Activated T-helper 1 cell treated with anti-CD3 and anti-CD28 coated beads, Interleukin-12 subunit alpha, Interleukin-12 subunit beta, Interleukin-2, Interleukin-4 antibody, amounts not matched to agents 30 ng/mL and 10 ng/mL and 1 ng/mL, durations not matched to agents 14 hours and 24 hours and 36 hours (primary cell): Measurements from ENCODE around the gene OR2S2. TPM values are rescaled to one million over a fixed set of nuclear protein-coding genes. Genes with fewer than 3 reads are reported as not detected.
A peak's percentile ranks its signal among the peaks of the same experiment; 100 is the strongest.

ENCODE experiments used
- DNase-seq: peaks from one replicate; pipeline ENCODE4 v3.0.0; 2021; ENCODE audit warnings: low spot score
- H3K27ac Mint-ChIP-seq: one replicate; pipeline ENCODE4 v1.8.0; 2021; ENCODE audit warnings: mild to moderate bottlenecking, mixed read lengths
- H3K27me3 Mint-ChIP-seq: one replicate; pipeline ENCODE4 v1.8.0; 2022; ENCODE audit warnings: mild to moderate bottlenecking, moderate library complexity, mixed read lengths; ENCODE audit not compliant: insufficient read depth
- H3K36me3 Mint-ChIP-seq: one replicate; pipeline ENCODE4 v1.8.0; 2021; ENCODE audit warnings: low read depth, mixed read lengths
- H3K4me1 Mint-ChIP-seq: one replicate; pipeline ENCODE4 v1.8.0; 2021; ENCODE audit warnings: low read depth, mixed read lengths
- H3K4me3 Mint-ChIP-seq: one replicate; pipeline ENCODE4 v1.8.0; 2021; ENCODE audit warnings: mild to moderate bottlenecking, moderate library complexity, mixed read lengths
- H3K9me3 Mint-ChIP-seq: one replicate; pipeline ENCODE4 v1.8.0; 2021; ENCODE audit warnings: mixed read lengths
- intact Hi-C: fragments of 100-400 bp; cut with micrococcal nuclease; formaldehyde crosslinking; loops from one replicate; pipeline ENCODE4 v1.15.1; 2024
- total RNA-seq: library from RNA; stranded (reverse); gene quantifications from 2 replicates; pipeline ENCODE4 v1.2.3, GENCODE V29; 2022

Gene OR2S2
- total RNA-seq, 1 donor from 2014 or later = not detected

DNA sequence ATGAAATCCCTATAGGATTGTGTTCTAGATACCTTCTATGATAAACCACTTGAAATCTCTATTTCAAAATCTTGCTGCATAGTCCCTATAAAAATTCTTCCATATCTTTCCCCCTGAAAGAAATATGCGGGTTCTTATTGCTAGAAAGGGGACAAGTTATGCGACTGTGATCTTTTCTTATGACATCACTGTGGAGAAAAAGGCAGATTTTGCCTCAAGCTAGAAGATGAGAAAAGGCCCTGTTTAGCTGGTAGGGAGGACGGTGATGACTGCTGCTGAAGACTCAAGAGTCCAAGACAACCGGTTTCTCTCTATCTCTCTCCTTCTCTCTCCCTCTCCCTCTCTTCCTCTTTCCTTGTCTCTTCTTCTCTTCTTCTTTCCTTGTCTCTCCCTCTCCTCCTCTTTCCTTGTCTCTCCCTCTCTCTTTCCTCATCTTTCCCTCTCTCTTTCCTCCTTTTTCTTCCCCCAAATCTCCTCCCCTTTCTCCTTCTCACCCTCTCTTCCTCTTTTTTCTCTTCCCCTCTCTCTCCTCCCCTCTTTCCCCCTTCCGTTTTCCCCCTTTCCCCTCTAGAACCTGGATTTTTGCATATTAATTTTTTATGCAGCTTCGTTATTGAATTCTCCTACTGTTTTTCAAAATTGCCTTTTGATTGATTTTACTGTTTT, 5.3 kb downstream of the OR2S2 start:
- peaks cover 33% of the 10 kb centered on the region for H3K27me3 Mint-ChIP-seq
- H3K27ac Mint-ChIP-seq = no peak overlapping the region
- DNase-seq = no peak
- peaks cover 6% of the 10 kb centered on the region for H3K4me1 Mint-ChIP-seq
- no peaks in the 10 kb centered on the region for H3K9me3 Mint-ChIP-seq
- H3K36me3 Mint-ChIP-seq = no peaks in the 10 kb centered on the region
- intact Hi-C loops = no loop called here
- H3K4me3 Mint-ChIP-seq = no peak overlapping the region

DNA sequence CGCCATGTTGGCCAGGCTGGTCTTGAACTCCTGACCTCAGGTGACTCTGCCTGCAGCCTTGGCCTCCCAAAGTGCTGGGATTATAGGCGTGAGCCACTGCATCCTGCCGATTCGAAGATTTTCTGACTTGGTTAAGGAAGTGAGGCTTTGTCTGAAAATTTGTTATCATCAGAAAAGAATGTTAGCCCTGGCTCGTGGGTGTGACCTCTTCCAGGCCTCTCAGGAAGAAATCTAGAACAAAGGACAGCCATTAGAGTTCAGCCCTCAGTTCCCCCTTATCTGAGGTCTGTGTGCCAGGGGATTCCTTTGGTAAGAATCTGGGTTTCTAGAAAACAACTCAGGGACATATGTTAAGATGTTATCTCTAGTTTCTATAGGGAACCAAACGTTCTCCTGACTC, 6.2 kb downstream of the OR2S2 start:
- peaks cover 28% of the 10 kb centered on the region for H3K27me3 Mint-ChIP-seq
- intact Hi-C loops = no loop called here
- DNase-seq = no peak
- H3K4me1 Mint-ChIP-seq = peaks cover 6% of the 10 kb centered on the region
- no peak overlapping the region for H3K4me3 Mint-ChIP-seq
- no peaks in the 10 kb centered on the region for H3K9me3 Mint-ChIP-seq
- H3K36me3 Mint-ChIP-seq = no peaks in the 10 kb centered on the region
- no peak overlapping the region for H3K27ac Mint-ChIP-seq

DNA sequence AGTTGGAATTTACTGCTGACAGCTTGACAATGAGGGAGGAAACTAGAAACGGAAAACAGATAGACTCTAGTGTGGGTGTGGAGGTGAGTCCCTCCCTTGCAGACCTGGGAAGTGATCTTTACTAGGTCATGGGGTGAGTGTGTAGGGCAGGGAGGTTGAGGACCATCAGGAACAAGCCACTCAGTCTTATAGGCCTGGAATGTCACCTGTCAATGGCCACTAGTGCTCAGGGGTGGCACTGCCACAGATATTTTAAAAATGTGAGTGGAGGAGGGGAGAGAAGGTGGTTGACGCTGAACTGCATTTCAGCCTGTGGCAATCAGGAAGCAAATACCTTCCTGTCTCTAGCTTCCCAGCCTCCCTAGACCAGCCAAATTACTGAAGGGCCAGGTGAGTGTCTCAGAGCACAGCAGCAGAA, 9.0 kb downstream of the OR2S2 start:
- Mint-ChIP-seq H3K4me1 (no peaks in the 10 kb centered on the region), H3K27me3 (peaks cover 22% of the 10 kb centered on the region), H3K36me3 (no peaks in the 10 kb centered on the region), H3K9me3 (no peaks in the 10 kb centered on the region), H3K4me3 (no peak overlapping the region), H3K27ac (no peak overlapping the region)
- no peak for DNase-seq
- intact Hi-C loops = no loop called here

DNA sequence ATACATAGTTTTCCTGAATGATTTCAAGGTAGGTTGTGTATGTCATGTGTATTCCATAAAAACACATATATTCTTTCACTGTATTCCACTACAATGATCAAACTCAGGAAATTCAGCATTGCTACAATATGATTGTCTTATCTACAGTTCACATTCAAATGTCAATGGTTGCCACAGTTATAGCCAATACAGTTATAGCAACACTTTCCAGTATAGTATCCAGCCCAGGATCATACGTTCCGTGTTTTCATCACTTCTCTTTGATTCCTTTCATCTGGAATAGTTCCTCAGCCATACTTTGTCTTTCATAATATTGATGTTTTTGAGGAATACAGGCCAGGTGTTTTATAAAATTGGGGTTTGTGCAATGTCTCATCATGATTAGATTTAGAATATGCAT, 9.5 kb downstream of the OR2S2 start:
- Mint-ChIP-seq H3K4me1 (no peaks in the 10 kb centered on the region), H3K36me3 (no peaks in the 10 kb centered on the region), H3K4me3 (no peak overlapping the region), H3K27ac (no peak overlapping the region), H3K9me3 (no peaks in the 10 kb centered on the region), H3K27me3 (peaks cover 22% of the 10 kb centered on the region)
- intact Hi-C loops = no loop called here
- DNase-seq = no peak

DNA sequence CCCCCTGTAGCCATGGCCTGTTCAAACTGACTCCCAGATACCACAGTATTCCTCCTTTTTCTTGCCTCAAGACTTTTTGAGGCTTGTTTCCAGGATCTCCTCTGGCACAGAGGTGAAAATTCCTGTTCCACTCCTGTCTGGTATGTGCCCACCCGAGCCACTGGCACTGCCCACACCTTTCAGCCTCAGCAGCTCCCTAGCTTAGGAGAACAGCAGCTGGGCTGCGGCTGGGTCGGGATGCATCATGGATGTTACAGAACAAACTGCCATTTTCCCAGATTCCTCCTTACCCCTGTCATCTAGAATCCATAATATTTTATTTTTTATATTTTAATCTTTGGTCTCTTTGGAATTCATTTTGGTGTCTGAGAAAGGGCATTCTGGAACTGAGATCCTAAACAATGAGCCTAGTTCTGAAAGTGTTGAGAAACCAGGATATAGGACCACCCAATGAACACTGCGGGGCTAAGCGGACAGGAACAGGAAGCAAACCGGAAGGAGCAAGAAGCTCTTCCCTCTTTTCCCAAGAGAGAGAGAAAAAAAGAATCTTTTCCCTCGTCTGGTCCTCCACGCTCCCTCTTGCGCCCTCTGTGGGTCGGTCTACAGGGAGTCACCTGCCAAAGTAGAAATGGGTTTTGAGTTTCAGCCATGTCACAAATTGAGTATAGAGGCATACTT, 12.5 kb downstream of the OR2S2 start:
- Mint-ChIP-seq H3K27me3 (peaks cover 8% of the 10 kb centered on the region), H3K4me1 (peaks cover 11% of the 10 kb centered on the region), H3K36me3 (no peaks in the 10 kb centered on the region), H3K4me3 (no peak overlapping the region), H3K9me3 (no peaks in the 10 kb centered on the region), H3K27ac (no peak overlapping the region)
- intact Hi-C loops = loop anchor here (1.0 kb wide), 1 partner anchor 42 kb away; no protein-coding TSS in a partner anchor
- peak; percentile 27 for DNase-seq

DNA sequence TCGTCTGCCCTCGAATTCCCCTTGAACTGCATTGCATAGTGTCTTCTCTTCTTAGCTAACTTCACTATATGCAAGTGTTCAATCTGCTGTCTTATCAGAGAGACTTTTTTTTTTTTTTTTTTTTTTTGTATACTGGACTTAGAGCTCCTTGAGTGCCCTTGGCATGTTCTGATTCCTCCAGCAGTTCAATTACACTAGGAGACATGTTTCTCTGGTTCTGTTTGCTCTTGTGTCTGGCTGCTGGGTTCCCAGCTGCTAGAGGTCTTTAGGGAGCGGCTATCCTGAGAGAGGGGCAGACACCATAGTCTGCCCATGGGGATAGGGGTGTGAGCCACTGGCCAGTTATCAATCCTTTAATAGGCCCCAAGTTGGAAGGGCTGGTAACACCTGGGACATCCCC, 13.1 kb downstream of the OR2S2 start:
- no peak overlapping the region for H3K27ac Mint-ChIP-seq
- DNase-seq = no peak
- no peaks in the 10 kb centered on the region for H3K36me3 Mint-ChIP-seq
- peaks cover 8% of the 10 kb centered on the region for H3K27me3 Mint-ChIP-seq
- H3K9me3 Mint-ChIP-seq = no peaks in the 10 kb centered on the region
- H3K4me3 Mint-ChIP-seq = no peak overlapping the region
- intact Hi-C loops = loop anchor here (1.0 kb wide), 1 partner anchor 42 kb away; no protein-coding TSS in a partner anchor
- H3K4me1 Mint-ChIP-seq = peaks cover 17% of the 10 kb centered on the region

DNA sequence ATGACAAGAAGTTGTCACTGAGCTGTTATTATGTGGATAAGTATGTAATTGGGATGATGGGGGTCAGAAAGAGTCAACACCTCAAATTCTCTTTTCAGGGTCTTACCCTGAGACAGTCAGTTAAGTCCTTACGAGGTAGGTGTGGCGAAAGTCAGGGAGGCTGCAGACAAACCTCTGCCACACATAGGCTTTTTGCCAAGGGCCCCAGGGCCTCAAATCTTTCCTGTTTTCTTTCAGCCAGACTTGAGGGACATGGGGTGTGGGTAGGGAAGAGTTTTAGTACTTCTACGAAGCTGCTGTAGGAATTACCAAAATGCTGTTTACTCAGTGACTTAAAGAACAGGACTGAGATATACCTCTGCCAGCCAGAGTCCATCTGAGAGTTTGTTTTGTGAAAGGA, 13.8 kb downstream of the OR2S2 start:
- Mint-ChIP-seq H3K27ac (no peak overlapping the region), H3K27me3 (peaks cover 6% of the 10 kb centered on the region), H3K9me3 (no peaks in the 10 kb centered on the region), H3K36me3 (no peaks in the 10 kb centered on the region), H3K4me1 (peaks cover 19% of the 10 kb centered on the region), H3K4me3 (no peak overlapping the region)
- intact Hi-C loops = no loop called here
- no peak for DNase-seq

DNA sequence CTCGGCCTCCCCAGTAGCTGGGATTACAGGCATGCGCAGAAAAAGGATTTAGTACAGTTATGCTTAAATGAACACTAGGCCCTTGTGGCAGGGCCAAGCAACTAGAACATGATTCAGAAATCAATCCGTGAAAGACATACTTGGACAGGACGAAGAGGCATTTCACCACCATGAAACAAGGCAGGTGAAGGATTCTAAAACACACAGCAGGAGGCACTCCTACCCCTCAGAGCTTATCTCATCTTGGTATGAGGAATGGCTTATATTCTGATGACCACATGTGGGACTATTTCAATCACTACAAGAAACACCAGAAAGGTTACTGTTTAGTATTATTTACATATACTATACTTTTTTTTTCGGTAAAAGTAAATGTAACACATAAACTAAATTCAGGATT, 15.7 kb downstream of the OR2S2 start:
- Mint-ChIP-seq H3K36me3 (no peaks in the 10 kb centered on the region), H3K27ac (no peak overlapping the region), H3K4me1 (peaks cover 19% of the 10 kb centered on the region), H3K9me3 (peaks cover 2% of the 10 kb centered on the region), H3K4me3 (no peak overlapping the region), H3K27me3 (no peaks in the 10 kb centered on the region)
- intact Hi-C loops = no loop called here
- no peak for DNase-seq

DNA sequence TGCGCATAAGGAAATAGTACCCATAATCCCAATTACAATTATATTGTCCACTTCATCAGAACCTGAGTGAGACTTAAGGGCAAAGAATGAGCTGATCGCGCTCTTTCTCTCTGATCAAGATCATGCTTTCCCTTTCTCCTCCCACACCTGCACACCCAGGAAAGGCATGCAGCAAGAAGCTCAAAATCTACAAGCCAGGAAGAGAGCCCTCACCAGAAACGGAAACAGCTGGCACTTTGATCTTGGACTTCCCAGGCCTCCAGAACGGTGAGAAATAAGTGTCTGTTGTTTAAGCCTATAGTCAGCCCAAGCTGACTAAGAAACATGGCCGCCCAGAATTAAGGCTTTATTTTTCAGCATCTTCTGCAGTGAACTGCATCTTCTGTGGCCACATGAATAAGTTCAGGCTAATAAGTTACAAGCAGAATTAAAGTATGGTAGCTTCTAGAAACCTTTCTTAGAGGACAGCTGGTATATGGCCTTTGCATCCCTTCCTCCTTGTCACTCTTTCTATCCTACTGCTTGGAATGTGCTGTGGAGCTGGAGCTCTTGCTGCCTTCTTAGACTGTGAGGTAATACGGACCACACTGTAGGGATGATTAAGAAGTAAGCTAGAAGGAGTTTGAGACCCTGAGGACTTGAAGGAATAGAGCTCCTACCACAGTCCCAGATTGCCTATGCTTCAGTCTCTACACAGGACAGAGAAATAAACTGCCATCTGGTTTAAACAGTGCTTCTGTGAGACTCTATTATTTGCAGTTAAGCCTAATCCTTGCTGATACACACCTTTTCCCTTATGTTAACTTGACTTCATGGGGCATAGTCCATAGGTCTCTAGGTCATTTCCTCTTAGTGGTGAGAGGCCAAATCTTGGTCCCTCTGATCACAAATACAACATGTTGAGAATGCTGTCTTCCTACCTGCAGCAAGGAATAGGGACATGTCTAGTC, 17.2 kb downstream of the OR2S2 start:
- Mint-ChIP-seq H3K27ac (peak overlapping the region; percentile 15), H3K4me3 (no peak overlapping the region), H3K27me3 (no peaks in the 10 kb centered on the region), H3K9me3 (peaks cover 8% of the 10 kb centered on the region), H3K4me1 (peaks cover 19% of the 10 kb centered on the region), H3K36me3 (no peaks in the 10 kb centered on the region)
- intact Hi-C loops = no loop called here
- no peak for DNase-seq

DNA sequence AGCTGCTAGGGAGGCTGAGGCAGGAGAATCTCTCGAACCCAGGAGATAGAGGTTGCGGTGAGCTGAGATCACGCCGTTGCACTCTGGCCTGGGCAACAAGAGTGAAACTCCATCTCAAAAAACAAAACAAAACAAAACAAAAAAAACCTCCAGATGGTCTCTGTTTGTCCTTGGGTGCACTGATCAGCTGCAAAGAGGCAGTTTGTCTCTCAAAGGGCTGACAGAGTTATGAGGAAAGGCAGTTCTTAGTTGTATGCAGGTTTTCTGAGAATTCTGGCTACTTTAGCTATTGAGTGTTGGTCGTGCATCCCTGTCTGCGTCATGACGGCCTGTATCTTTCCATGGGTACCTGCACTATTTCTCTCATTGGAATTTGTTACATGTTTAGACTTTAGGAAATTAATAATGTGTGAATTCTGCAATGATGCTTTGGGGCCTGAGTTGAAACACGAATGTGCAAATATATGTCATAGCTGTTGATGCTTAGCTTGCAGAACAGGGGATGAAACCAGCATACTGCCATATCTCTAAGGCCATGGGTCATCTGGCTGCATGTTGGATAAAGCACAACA, 18.2 kb downstream of the OR2S2 start:
- no peaks in the 10 kb centered on the region for H3K36me3 Mint-ChIP-seq
- peaks cover 8% of the 10 kb centered on the region for H3K9me3 Mint-ChIP-seq
- peaks cover 19% of the 10 kb centered on the region for H3K4me1 Mint-ChIP-seq
- no peaks in the 10 kb centered on the region for H3K27me3 Mint-ChIP-seq
- peak overlapping the region; percentile 10 for H3K4me3 Mint-ChIP-seq
- H3K27ac Mint-ChIP-seq = no peak overlapping the region
- DNase-seq = no peak
- intact Hi-C loops = no loop called here

DNA sequence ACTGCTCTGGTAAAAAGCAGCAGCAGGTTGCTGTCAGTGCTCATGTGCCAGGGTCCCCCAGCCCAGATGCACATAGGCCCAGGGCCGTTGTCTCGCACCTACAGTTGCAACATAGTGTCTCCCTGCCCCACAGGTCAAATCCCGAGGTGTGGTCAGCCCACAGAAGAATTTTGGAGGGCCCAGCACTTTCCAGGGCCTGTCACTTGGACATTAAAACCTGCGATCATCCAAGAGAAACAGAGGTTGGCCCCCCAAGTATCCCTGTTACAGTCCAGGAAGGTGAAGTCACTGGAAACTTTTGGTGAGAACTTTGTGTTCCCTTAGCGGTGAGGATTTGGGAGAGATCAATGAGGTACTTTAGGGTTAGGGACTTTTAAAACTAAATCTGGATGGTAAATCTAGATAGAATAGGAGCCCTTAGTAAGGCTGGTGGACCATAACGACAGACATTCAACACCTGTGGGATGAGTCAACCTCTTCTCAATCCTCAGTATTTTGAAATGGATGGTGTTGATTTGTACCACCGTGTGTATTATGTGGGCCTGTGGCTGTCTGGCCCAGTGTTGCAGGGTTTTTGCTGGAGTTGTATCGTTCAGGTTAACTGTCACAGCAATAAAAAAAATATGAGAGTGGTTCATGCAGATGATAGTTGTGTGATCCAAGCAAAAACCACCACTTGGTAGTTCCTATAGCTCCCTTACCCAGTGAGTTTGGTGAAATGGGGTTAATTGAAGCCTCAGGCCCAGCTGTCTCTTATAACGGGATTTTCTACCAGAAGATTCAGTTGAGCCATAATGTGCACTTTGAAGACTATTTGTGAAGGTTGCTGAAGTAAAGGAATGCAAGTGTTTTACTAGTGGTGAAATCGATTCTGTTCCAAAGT, 19.2 kb downstream of the OR2S2 start:
- Mint-ChIP-seq H3K4me1 (peaks cover 22% of the 10 kb centered on the region), H3K36me3 (no peaks in the 10 kb centered on the region), H3K27me3 (no peaks in the 10 kb centered on the region), H3K9me3 (peaks cover 8% of the 10 kb centered on the region), H3K4me3 (no peak overlapping the region), H3K27ac (no peak overlapping the region)
- intact Hi-C loops = no loop called here
- DNase-seq = no peak

DNA sequence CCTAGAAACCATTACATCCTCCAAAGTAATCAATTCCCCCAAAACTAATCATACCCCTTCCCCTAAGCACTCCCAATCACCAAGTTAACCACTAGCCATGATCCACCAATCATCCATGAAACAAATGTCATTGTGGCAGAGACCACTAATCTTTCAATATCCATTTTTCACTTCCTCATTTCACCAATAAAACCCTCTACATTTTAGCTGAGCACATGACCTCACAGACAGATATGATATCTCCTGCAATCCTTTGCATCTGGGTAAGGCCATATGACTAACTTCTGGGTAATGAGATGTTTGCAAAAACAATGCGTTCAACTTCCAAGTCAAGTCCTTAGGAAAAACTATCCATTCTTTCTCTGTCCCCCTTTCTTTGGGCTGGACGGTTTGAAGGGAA, 20.7 kb downstream of the OR2S2 start:
- Mint-ChIP-seq H3K9me3 (peaks cover 8% of the 10 kb centered on the region), H3K27me3 (no peaks in the 10 kb centered on the region), H3K36me3 (no peaks in the 10 kb centered on the region), H3K4me1 (peaks cover 35% of the 10 kb centered on the region), H3K4me3 (no peak overlapping the region), H3K27ac (no peak overlapping the region)
- intact Hi-C loops = no loop called here
- no peak for DNase-seq
